Transverse colon (tissue), 4 donors: Measurements from ENCODE around the gene GLIS2. TPM values are rescaled to one million over a fixed set of nuclear protein-coding genes. Genes with fewer than 3 reads are reported as not detected.
"Not testable (repeated sequence)": the region's sequence is repeated elsewhere in the genome, so short reads cannot be mapped to it uniquely, and the experiment has no call there.

Experiments
- DNase-seq: peaks from one replicate; pipeline ENCODE4 v3.0.0-alpha.2; 2019
- H3K27ac ChIP-seq, 4 donors: fragments of 200-600 bp; sonication (generic); 2 replicates each; pipeline ENCODE4 v1.5.1; 2016 to 2018; ENCODE audit warnings: inconsistent platforms in 4 of 4
- H3K27me3 ChIP-seq: fragments of 200-600 bp; sonication (generic); 2 replicates; pipeline ENCODE4 v1.5.1; 2017; ENCODE audit warnings: inconsistent platforms
- H3K36me3 ChIP-seq, 4 donors: fragments of 200-600 bp; sonication (generic); 2 replicates each; pipeline ENCODE4 v1.5.1; 2017 to 2019; ENCODE audit warnings: inconsistent platforms in 4 of 4
- H3K4me1 ChIP-seq, 4 donors: fragments of 200-600 bp; sonication (generic); 2 replicates each; pipeline ENCODE4 v1.5.1; 2017 to 2020; ENCODE audit warnings: inconsistent platforms in 4 of 4
- H3K4me3 ChIP-seq, 4 donors: fragments of 200-600 bp; sonication (generic); 1 replicate in 1 of 4; 2 replicates in 3 of 4; pipeline versions ENCODE4 v1.5.1 to v1.6.1; 2017 to 2019; ENCODE audit warnings: inconsistent platforms in 4 of 4
- H3K9me3 ChIP-seq, 2 donors: fragments of 200-600 bp; sonication (generic); 2 replicates each; pipeline ENCODE4 v1.5.1; 2017 to 2019; ENCODE audit warnings: inconsistent platforms in 2 of 2
- EP300 ChIP-seq: sonication (generic); formaldehyde crosslinking; IDR thresholded peaks from one replicate; pipeline ENCODE4 v1.6.1; 2017; ENCODE audit warnings: antibody characterized with exemption, low read depth
- POLR2A ChIP-seq: fragments of 450-650 bp; IDR thresholded peaks from one replicate; pipeline ENCODE4 v1.6.1; 2016; ENCODE audit warnings: antibody characterized with exemption, mild to moderate bottlenecking, moderate library complexity
- POLR2AphosphoS5 ChIP-seq, 3 donors: sonication (generic); formaldehyde crosslinking; IDR thresholded peaks; one replicate each; pipeline ENCODE4 v1.6.1; 2016; ENCODE audit warnings: antibody characterized with exemption in 3 of 3
- WGBS, 2 donors: methylation state at CpG; one replicate each; pipeline ENCODE4 v1.1.5; 2018; ENCODE audit warnings: low coverage in 1 of 2; 5-methylcytosine and 5-hydroxymethylcytosine counted together
- in situ Hi-C, 4 donors: fragments of 200-750 bp; cut with MboI; loops; one replicate each; pipeline versions ENCODE4 v1.15.0 to v1.15.1; 2017; ENCODE audit warnings: low sequenced_read_pairs in 3 of 4, low pct_ligation_motif_present in 1 of 4, low pct_unique_long_range_greater_than_20kb in 1 of 4
- intact Hi-C: fragments of 100-400 bp; cut with DNase I; formaldehyde crosslinking; loops from one replicate; pipeline ENCODE4 v1.15.1; 2023; ENCODE audit warnings: low total_unique reads
- total RNA-seq, 4 donors: library from RNA; depleted of rRNA; stranded (reverse); fragments of >200 nt; gene quantifications; one replicate each; pipeline ENCODE4 v1.1.0, GENCODE V29; 2016
- TF ChIP-seq, protein P1 (sequence below), 5 experiments: fragments of 200-600 bp in 3 of 5; fragments of 450-650 bp in 2 of 5; sonication (generic) in 3 of 5; IDR thresholded peaks; 1 replicate in 2 of 5; 2 replicates in 3 of 5; pipeline ENCODE4 v1.5.1; 2016 to 2017; ENCODE audit warnings: antibody characterized with exemption in 5 of 5, inconsistent platforms in 3 of 5, mild to moderate bottlenecking in 2 of 5, moderate library complexity in 1 of 5

GLIS2 gene
- total RNA-seq, 4 donors from 2014 or later, result 0.68 to 5.0 (median 1.8) TPM

DNA sequence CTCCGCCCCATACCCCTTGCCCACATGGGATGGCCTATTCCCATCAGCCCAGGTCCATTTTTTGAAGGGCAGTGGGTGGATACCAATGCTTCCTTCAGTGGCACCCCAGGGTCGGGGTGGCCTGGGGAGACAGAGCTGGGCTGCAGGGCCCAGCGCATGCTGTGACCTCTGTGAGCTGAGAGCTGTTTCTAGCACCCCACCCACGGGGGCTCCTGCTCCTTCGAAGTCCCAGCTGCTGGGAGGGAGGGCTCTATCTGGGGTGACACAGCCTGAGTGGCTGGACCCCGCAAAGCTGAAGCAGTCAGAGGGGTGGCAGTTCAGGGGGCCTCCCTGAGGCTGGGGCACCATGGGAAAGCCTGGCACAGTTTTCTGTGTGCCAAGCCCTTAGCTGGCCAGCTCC lies 24.6 kb downstream of the GLIS2 start:
- H3K4me1 ChIP-seq, result peaks cover 0 to 5% (median 0%) of the 10 kb centered on the region in 4 donors
- no peaks in the 10 kb centered on the region for H3K9me3 ChIP-seq
- WGBS, 2 donors, result 71% methylated on average over 4 of the region's 6 CpGs; no CpG with 5 or more reads in 1 of the 2 donors
- intact Hi-C loops, result loop anchor here (5.0 kb wide), 1 partner anchor 1518 kb away; no protein-coding TSS in a partner anchor
- H3K36me3 ChIP-seq, result no peaks in the 10 kb centered on the region
- H3K4me3 ChIP-seq, result no peak overlapping the region
- no peak overlapping the region for H3K27ac ChIP-seq
- no peak for DNase-seq
- H3K27me3 ChIP-seq, result no peaks in the 10 kb centered on the region
- TF ChIP-seq POLR2AphosphoS5 (IDR thresholded peaks at IDR 0.05), result no peak
- TF ChIP-seq, protein P1, sequence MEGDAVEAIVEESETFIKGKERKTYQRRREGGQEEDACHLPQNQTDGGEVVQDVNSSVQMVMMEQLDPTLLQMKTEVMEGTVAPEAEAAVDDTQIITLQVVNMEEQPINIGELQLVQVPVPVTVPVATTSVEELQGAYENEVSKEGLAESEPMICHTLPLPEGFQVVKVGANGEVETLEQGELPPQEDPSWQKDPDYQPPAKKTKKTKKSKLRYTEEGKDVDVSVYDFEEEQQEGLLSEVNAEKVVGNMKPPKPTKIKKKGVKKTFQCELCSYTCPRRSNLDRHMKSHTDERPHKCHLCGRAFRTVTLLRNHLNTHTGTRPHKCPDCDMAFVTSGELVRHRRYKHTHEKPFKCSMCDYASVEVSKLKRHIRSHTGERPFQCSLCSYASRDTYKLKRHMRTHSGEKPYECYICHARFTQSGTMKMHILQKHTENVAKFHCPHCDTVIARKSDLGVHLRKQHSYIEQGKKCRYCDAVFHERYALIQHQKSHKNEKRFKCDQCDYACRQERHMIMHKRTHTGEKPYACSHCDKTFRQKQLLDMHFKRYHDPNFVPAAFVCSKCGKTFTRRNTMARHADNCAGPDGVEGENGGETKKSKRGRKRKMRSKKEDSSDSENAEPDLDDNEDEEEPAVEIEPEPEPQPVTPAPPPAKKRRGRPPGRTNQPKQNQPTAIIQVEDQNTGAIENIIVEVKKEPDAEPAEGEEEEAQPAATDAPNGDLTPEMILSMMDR (IDR thresholded peaks at IDR 0.05), result no peak
- no peak for TF ChIP-seq POLR2A
- no peak for TF ChIP-seq EP300
- in situ Hi-C loops, result loop anchor here in 1 of 4 donors (25.0 kb wide), 1 partner anchor 153 kb away; no protein-coding TSS in a partner anchor

DNA sequence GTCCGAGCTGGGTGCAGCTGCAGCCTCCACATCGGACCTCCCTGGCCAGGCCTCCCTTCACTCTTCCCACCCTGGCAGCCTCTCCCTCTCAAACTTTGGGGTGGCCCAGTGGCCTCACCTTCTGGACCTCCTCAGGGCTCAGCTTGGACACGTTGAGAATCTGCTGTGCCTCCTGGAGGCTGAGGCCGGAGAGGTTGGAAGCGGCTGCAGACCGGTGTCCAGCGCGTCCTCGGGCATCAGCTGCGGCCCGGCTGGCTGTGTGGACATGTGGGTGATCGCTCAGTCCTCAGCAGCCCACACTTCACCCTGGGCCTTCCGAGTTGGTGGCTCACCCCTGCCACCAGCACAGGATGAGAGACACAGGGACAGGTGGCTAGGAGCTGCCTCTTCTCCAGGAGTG lies 25.4 kb downstream of the GLIS2 start:
- DNase-seq, result no peak
- WGBS, 2 donors, result 92% methylated on average over 7 of the region's 13 CpGs; no CpG with 5 or more reads in 1 of the 2 donors
- Histone ChIP-seq H3K4me3 (no peak overlapping the region), H3K4me1 (peaks cover 0 to 9% (median 5%) of the 10 kb centered on the region in 4 donors), H3K27me3 (no peaks in the 10 kb centered on the region), H3K27ac (no peak overlapping the region), H3K9me3 (no peaks in the 10 kb centered on the region), H3K36me3 (no peaks in the 10 kb centered on the region)
- intact Hi-C loops, result loop anchor here (5.0 kb wide), 1 partner anchor 1519 kb away; no protein-coding TSS in a partner anchor
- no peak for TF ChIP-seq POLR2A
- TF ChIP-seq POLR2AphosphoS5 (IDR thresholded peaks at IDR 0.05), result no peak
- TF ChIP-seq, protein P1 (IDR thresholded peaks at IDR 0.05), result no peak
- no peak for TF ChIP-seq EP300
- in situ Hi-C loops, result loop anchor here in 1 of 4 donors (25.0 kb wide), 1 partner anchor 154 kb away; no protein-coding TSS in a partner anchor

DNA sequence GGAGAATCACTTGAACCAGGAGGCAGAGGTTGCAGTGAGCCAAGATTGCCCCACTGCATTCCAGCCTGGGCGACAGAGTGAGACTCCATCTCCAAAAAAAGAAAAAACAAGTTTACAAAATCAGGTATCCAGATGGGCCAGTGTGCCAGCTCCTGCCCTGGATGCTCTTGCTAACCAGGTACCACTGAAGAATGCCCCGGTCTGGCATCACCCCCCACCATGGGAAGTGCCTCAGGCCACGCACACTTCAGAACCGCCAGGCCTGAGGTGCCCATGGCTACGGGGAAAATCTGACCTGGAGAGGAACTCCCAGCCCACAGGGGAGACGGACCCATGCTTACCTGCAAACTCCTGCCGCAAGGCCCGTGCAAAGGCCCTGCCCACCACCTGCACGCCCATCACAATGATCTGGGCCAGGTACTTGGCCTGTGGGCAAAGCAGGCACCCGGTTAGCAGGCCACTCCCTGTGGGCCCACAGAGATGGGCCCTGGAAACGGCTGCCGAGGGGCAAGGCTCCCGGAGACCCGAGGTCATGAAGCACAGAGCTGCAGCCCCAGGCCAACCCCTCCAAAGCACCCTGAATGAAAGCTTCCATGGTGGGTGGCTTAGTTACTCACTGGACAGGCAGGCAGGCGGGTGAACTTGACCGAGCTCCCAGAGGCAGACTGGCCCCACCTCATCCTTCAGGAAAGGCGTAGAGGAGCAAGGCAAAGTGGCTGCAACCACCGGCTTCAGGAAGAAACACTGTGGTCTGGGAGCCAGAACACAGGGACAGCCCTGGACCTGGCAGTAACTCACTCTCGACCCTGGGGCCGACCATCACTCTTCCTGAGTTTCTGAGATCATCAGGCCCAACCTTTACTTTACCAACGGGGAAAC lies 27.2 kb downstream of the GLIS2 start:
- Histone ChIP-seq H3K27ac (no peak overlapping the region), H3K4me1 (peaks cover 0 to 11% (median 5%) of the 10 kb centered on the region in 4 donors), H3K36me3 (no peaks in the 10 kb centered on the region), H3K4me3 (no peak overlapping the region), H3K9me3 (no peaks in the 10 kb centered on the region), H3K27me3 (no peaks in the 10 kb centered on the region)
- TF ChIP-seq EP300, result no peak
- TF ChIP-seq, protein P1 (IDR thresholded peaks at IDR 0.05), result no peak
- TF ChIP-seq POLR2AphosphoS5 (IDR thresholded peaks at IDR 0.05), result no peak
- TF ChIP-seq POLR2A, result no peak
- in situ Hi-C loops, result loop anchor here in 1 of 4 donors (25.0 kb wide), 1 partner anchor 156 kb away; no protein-coding TSS in a partner anchor
- intact Hi-C loops, result loop anchor here (5.0 kb wide), 1 partner anchor 1521 kb away; no protein-coding TSS in a partner anchor
- 91% methylated on average over 13 of the region's 21 CpGs; no CpG with 5 or more reads in 1 of the 2 donors for WGBS, 2 donors
- DNase-seq, result no peak

DNA sequence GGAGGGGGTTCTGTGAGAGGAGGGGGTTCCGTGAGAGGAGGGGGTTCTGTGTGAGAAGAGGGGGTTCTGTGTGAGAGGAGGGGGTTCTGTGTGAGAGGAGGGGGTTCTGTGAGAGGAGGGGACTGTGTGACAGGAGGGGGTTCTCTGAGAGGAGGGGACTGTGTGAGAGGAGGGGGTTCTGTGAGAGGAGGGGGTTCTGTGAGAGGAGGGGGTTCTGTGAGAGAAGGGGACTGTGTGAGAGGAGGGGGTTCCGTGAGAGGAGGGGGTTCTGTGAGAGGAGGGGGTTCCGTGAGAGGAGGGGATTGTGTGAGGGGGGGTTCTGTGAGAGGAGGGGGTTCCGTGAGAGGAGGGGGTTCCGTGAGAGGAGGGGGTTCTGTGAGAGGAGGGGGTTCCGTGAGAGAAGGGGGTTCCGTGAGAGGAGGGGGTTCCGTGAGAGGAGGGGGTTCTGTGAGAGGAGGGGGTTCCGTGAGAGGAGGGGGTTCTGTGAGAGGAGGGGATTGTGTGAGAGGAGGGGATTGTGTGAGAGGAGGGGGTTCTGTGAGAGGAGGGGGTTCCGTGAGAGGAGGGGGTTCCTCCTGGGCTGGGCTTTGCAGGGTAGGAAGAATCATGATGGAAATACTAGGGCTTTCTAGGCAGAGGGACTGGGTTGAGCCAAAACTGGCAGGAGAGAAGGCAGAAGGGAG lies 28.6 kb downstream of the GLIS2 start:
- not testable (repeated sequence) for DNase-seq, H3K27ac ChIP-seq, H3K4me3 ChIP-seq, H3K27me3 ChIP-seq, H3K36me3 ChIP-seq, H3K9me3 ChIP-seq
- in situ Hi-C loops, result loop anchor here in 1 of 4 donors (25.0 kb wide), 1 partner anchor 157 kb away; no protein-coding TSS in a partner anchor
- 59 to 100% methylated on average over 1 to 5 of the region's 10 CpGs for WGBS, 2 donors
- peaks cover 0 to 12% (median 5%) of the 10 kb centered on the region in 4 donors for H3K4me1 ChIP-seq
- intact Hi-C loops, result loop anchor here (5.0 kb wide), 1 partner anchor 1522 kb away; no protein-coding TSS in a partner anchor
